ENCODE measurements around the gene SLC16A13.
"Not testable (repeated sequence)": the region's sequence is repeated elsewhere in the genome, so short reads cannot be mapped to it uniquely, and the experiment has no call there.

The SLC16A13 gene

GRCh38 chr17:7084088-7084487 is 48.3 kb downstream of the SLC16A13 start:
- Mint-ChIP-seq H3K9me3 (no peaks in the 10 kb centered on the region), H3K4me3 (no peak overlapping the region), H3K4me1 (peaks cover 17% of the 10 kb centered on the region), H3K27me3 (peaks cover 38% of the 10 kb centered on the region), H3K36me3 (no peaks in the 10 kb centered on the region), H3K27ac (no peak overlapping the region)
- ATAC-seq = no peak

GRCh38 chr17:7088442-7088841 is 52.6 kb downstream of the SLC16A13 start:
- not testable (repeated sequence) for H3K4me3 Mint-ChIP-seq, H3K4me1 Mint-ChIP-seq, ATAC-seq, H3K27ac Mint-ChIP-seq, H3K9me3 Mint-ChIP-seq, H3K36me3 Mint-ChIP-seq
- H3K27me3 Mint-ChIP-seq = peaks cover 52% of the 10 kb centered on the region

- not testable (repeated sequence) for H3K36me3 Mint-ChIP-seq, ATAC-seq, H3K9me3 Mint-ChIP-seq, H3K4me3 Mint-ChIP-seq, H3K4me1 Mint-ChIP-seq, H3K27ac Mint-ChIP-seq
- peaks cover 46% of the 10 kb centered on the region for H3K27me3 Mint-ChIP-seq
Observed at GRCh38 chr17:7089570-7089969, 53.8 kb downstream of the SLC16A13 start.
